Loucy (cell line): ENCODE results near the gene RAB4A.

Experiments
- CTCF ChIP-seq: fragments of 200-600 bp; sonication (generic); conservative IDR thresholded peaks from 2 replicates; pipeline ENCODE4 v1.5.1; 2014; ENCODE audit warnings: mild to moderate bottlenecking, antibody characterized with exemption, low read length
- EZH2phosphoT487 ChIP-seq: fragments of 200-600 bp; IDR thresholded peaks from 2 replicates; pipeline ENCODE4 v1.6.1; 2018; ENCODE audit warnings: antibody characterized with exemption, mild to moderate bottlenecking, moderate library complexity, borderline replicate concordance

- TF ChIP-seq CTCF (peak; percentile 96), EZH2phosphoT487 (no peak)
Observed at GRCh38 chr1:229227298-229227919, 43.5 kb upstream of the RAB4A start.
